ENCODE measurements around the gene ZBTB39. TPM values are rescaled to one million over a fixed set of nuclear protein-coding genes. Genes with fewer than 3 reads are reported as not detected.

Gene ZBTB39
- total RNA-seq, 1 donor from 2014 or later, result 6.1 TPM

DNA sequence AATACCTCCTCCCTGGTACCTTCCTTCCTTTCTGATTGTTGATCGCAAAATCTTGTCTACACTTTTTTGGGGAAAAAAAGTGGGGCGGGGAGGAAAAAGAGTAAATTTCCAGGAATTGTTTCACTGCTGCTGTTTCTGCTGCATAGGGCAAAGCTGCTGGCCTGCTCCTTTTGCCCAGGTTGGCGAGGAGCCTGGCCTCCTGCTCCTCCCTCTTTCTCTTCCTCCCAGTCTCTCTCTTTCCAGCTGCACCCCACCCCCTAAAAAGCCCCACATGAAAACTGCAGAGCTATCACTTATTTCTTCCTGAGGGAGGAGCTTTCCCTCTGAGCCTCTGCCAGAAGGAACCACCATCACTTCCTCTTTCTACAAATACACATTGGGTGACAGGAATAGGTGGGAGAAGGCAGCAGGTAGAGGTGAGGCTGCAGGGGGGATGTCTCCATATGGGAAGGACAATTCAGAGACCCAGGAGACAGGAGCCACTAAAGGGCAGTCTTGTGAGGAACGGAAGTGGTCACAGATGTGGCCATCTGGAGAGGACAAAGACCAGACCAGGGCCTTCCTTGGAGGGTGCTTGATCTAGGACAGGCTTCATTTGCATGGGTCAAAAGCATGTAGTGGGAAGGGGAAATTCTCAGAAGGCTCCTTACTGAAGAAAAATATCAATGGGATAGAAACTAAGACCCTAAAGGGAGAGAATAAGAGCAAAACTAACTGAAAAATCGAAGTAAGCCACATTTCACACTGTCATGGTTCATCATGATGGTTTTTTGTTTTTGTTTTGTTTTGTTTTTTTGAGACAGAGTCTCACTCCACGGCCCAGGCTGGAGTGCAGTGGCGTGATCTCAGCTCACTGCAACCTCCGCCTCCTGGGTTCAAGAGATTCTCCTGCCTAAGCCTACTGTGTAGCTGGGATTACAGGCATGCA lies 14.8 kb downstream of the ZBTB39 start:
- H3K9me3 ChIP-seq, result no peaks in the 10 kb centered on the region
- H3K4me1 ChIP-seq, result peaks cover 28% of the 10 kb centered on the region
- no peaks in the 10 kb centered on the region for H3K36me3 ChIP-seq
- no peak overlapping the region for H3K4me3 ChIP-seq
- peak overlapping the region; percentile 17 for H3K27ac ChIP-seq
- H3K27me3 ChIP-seq, result no peaks in the 10 kb centered on the region
- intact Hi-C loops (cut with DNase I), result loop anchor here (5.0 kb wide), 1 partner anchor 224 kb away; no protein-coding TSS in a partner anchor
- no peak for TF ChIP-seq POLR2A (IDR thresholded peaks at IDR 0.05)
- no peak for TF ChIP-seq POLR2AphosphoS5 (IDR thresholded peaks at IDR 0.05; ENCODE audit: insufficient read depth in 1 of 2, low read depth in 1 of 2)
- TF ChIP-seq, protein P1, sequence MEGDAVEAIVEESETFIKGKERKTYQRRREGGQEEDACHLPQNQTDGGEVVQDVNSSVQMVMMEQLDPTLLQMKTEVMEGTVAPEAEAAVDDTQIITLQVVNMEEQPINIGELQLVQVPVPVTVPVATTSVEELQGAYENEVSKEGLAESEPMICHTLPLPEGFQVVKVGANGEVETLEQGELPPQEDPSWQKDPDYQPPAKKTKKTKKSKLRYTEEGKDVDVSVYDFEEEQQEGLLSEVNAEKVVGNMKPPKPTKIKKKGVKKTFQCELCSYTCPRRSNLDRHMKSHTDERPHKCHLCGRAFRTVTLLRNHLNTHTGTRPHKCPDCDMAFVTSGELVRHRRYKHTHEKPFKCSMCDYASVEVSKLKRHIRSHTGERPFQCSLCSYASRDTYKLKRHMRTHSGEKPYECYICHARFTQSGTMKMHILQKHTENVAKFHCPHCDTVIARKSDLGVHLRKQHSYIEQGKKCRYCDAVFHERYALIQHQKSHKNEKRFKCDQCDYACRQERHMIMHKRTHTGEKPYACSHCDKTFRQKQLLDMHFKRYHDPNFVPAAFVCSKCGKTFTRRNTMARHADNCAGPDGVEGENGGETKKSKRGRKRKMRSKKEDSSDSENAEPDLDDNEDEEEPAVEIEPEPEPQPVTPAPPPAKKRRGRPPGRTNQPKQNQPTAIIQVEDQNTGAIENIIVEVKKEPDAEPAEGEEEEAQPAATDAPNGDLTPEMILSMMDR (IDR thresholded peaks at IDR 0.05), result no peak
- peak; percentile 70 to 83 for DNase-seq (ENCODE audit: extremely low spot score in 2 of 2)

DNA sequence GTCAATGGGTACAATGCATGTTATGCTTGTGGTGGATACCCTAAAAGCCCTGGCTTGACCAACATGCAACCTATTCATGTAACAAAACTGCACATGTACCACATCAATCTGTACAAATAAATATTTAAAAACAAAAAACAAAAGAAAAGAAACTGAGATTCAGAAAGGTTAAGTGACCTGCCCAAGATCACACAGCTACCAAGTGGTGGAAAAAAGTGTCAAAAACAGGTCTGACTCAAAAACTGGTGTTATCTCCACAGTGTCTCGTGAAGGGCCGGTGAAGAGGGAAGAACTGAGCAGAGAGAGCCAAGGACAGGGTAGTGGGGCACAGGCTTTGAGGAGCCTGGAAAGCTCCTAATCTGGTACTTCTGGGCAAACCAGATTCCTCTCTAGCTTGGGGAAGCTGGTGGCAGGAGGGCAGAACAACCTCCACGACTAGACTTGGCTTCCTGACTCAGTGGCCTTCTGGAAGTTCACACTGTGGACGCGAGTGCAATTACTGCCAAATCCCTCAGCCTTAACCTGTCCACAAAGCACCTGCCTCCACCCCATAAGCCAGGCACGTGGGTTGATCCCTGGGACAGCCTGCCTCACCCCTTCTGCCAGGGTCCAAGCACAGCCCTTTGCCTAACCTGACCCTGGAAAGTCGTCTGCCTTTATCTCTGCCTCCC lies 15.6 kb downstream of the ZBTB39 start:
- intact Hi-C loops (cut with DNase I), result loop anchor here (5.0 kb wide), 1 partner anchor 223 kb away; no protein-coding TSS in a partner anchor
- no peak for TF ChIP-seq POLR2A (IDR thresholded peaks at IDR 0.05)
- no peak for TF ChIP-seq POLR2AphosphoS5 (IDR thresholded peaks at IDR 0.05; ENCODE audit: insufficient read depth in 1 of 2, low read depth in 1 of 2)
- TF ChIP-seq, protein P1 (IDR thresholded peaks at IDR 0.05), result no peak
- Histone ChIP-seq H3K4me3 (no peak overlapping the region), H3K4me1 (peaks cover 35% of the 10 kb centered on the region), H3K36me3 (no peaks in the 10 kb centered on the region), H3K27me3 (no peaks in the 10 kb centered on the region), H3K27ac (peak overlapping the region; percentile 17), H3K9me3 (no peaks in the 10 kb centered on the region)
- peak; percentile 83 to 91 for DNase-seq (ENCODE audit: extremely low spot score in 2 of 2)

DNA sequence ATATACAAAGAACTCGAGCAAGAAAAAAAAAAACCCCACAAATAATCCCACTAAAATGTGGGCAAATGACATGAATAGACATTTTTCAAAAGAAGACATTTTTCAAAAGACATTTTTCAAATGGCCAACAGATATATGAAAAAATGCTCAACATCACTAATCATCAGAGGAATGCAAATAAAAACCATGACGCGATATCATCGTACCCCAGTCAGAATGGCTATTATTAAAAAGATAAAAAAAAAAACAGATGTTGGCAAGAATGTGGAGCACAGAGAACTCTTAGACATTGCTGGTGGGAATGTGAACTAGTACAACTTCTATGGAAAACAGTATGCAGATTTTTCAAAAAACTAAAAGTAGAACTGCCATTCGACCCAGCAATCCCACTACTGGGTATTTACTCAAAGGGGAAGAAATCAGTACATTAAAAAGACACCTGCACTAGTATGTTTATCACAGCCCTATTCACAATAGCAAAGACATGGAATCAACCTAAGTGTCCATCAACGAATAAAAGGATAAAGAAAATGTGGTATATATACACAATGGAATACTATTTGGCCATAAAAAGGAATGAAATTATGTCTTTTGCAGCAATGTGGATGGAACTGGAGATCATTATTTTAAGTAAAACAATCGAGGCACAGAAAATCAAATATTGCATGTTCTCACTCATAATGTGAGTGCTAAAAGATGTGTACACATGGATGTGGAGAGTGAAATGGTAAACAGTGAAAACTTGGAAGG lies 16.3 kb downstream of the ZBTB39 start:
- peaks cover 35% of the 10 kb centered on the region for H3K4me1 ChIP-seq
- no peaks in the 10 kb centered on the region for H3K9me3 ChIP-seq
- no peak overlapping the region for H3K27ac ChIP-seq
- no peak for DNase-seq (ENCODE audit: extremely low spot score in 2 of 2)
- no peaks in the 10 kb centered on the region for H3K36me3 ChIP-seq
- no peaks in the 10 kb centered on the region for H3K27me3 ChIP-seq
- intact Hi-C loops (cut with DNase I), result loop anchor here (5.0 kb wide), 2 partner anchors 223 to 233 kb away; no protein-coding TSS in a partner anchor
- TF ChIP-seq POLR2A (IDR thresholded peaks at IDR 0.05) (no peak), POLR2AphosphoS5 (IDR thresholded peaks at IDR 0.05; ENCODE audit: insufficient read depth in 1 of 2, low read depth in 1 of 2) (no peak)
- TF ChIP-seq, protein P1 (IDR thresholded peaks at IDR 0.05), result no peak
- no peak overlapping the region for H3K4me3 ChIP-seq

DNA sequence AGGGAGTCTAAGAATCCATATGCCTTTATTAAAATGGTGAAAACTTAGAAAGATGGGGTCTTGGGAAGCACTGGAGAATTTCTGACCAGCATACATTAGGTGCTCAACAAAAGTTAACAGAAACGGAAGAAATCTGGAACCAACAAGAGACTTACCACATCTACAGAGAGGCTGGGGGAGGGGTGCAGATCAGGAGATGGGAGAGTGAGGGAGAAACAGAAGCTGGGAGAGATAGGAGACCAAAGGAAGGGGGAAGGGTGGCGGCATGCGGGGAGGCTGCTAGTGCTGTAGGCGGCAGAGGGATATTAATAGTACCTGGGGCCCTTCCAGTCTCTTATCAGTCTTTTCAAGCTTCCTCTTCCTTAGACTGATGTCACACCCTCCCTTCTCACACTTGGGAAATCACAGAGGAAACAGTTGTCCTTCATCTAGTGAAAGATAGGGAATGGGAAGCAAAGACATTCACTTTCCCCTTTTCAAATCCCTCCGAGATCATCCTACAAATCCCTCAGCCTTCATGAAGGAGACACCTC lies 18.1 kb downstream of the ZBTB39 start:
- Histone ChIP-seq H3K9me3 (no peaks in the 10 kb centered on the region), H3K27ac (no peak overlapping the region), H3K4me1 (peaks cover 35% of the 10 kb centered on the region), H3K27me3 (no peaks in the 10 kb centered on the region), H3K4me3 (no peak overlapping the region), H3K36me3 (no peaks in the 10 kb centered on the region)
- DNase-seq (ENCODE audit: extremely low spot score in 2 of 2), result peak; percentile 19 to 54
- TF ChIP-seq POLR2AphosphoS5 (IDR thresholded peaks at IDR 0.05; ENCODE audit: insufficient read depth in 1 of 2, low read depth in 1 of 2) (no peak), POLR2A (IDR thresholded peaks at IDR 0.05) (no peak)
- TF ChIP-seq, protein P1 (IDR thresholded peaks at IDR 0.05), result no peak
- intact Hi-C loops (cut with DNase I), result loop anchor here (5.0 kb wide), 1 partner anchor 231 kb away; no protein-coding TSS in a partner anchor
